GM12872 (cell line): Measurements from ENCODE around the gene KNCN.

ENCODE experiments used
- CTCF ChIP-seq: IDR thresholded peaks from 3 replicates; pipeline ENCODE4 v1.5.1; 2011; ENCODE audit warnings: low read depth, mild to moderate bottlenecking, low read length, moderate library complexity; ENCODE audit not compliant: insufficient read depth

KNCN gene

GRCh38 chr1:46527474-46528296, 23.8 kb downstream of the KNCN start:
- peak; percentile 99 for TF ChIP-seq CTCF

- TF ChIP-seq CTCF: no peak
Observed at GRCh38 chr1:46526691-46527291, 24.7 kb downstream of the KNCN start.

GRCh38 chr1:46526013-46526690, 25.3 kb downstream of the KNCN start:
- TF ChIP-seq CTCF: no peak

GRCh38 chr1:46525253-46525983, 26.0 kb downstream of the KNCN start:
- TF ChIP-seq CTCF: no peak

- no peak for TF ChIP-seq CTCF
Observed at GRCh38 chr1:46524843-46525242, 26.6 kb downstream of the KNCN start.

GRCh38 chr1:46523496-46524353, 27.7 kb downstream of the KNCN start:
- no peak for TF ChIP-seq CTCF
